ENCODE data around the gene TMEM176B.

The TMEM176B gene

DNA sequence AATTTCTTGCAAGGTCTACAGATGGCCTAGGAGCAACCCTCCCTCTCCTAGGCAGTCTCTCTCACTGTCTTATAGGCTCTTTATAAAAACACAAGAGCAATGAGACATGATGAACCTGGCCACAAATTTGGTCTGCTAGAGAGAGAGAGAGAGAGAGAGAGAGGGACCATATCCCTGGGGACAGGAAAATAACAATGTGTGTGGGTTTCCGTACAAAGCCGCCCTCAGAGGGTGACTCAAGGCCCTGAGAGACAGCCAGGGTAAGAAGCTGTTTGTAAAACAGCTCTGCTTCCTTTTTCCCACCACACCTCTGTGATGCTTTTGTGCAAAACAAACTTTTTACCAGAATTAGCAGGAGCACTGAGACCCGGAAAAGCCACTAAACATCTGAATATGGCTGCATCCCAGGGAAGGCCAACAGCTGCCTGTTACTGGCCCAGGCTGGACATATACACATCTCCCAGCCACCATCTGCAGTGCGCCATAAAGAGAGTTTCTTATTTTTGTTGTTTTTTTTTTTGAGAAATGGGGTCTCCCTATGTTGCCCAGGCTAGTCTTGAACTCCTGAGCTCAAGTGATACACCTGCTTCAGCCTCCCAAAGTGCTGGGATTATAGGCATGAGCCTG is 44.6 kb downstream of the TMEM176B start:
- Histone ChIP-seq H3K36me3 (ENCODE audit: control insufficient read depth, insufficient read depth, low read length) (no peaks in the 10 kb centered on the region), H3K27me3 (ENCODE audit: control insufficient read depth, insufficient read depth, low read length) (peaks cover 23% of the 10 kb centered on the region), H3K4me1 (ENCODE audit: control insufficient read depth, insufficient read depth, low read length) (no peaks in the 10 kb centered on the region), H3K9ac (ENCODE audit: low read depth, low read length) (no peak overlapping the region), H3K4me3 (ENCODE audit: low read depth, low read length) (no peak overlapping the region), H3K9me3 (ENCODE audit: control insufficient read depth, insufficient read depth, low read length) (no peaks in the 10 kb centered on the region)

DNA sequence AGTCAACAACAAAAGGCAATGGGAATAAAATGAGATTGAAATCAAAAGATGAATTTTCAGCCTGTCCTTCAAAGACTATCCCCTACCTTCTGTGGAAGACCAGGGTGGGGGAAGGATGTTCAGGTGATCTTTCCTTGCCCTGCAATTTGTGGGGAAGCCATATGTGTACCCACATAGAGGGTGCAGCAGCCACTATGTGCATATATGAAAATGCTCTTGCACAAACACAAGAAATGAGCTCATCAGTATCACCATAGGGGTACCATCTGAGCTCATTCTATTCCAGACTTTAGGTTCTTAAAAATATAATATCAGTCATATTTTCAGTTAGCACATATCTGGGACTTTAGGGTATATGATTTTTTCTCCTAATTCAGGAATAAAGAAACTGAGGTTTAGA is 45.2 kb downstream of the TMEM176B start:
- no peaks in the 10 kb centered on the region for H3K9me3 ChIP-seq (ENCODE audit: control insufficient read depth, insufficient read depth, low read length)
- H3K27me3 ChIP-seq (ENCODE audit: control insufficient read depth, insufficient read depth, low read length): peaks cover 28% of the 10 kb centered on the region
- H3K9ac ChIP-seq (ENCODE audit: low read depth, low read length): no peak overlapping the region
- no peak overlapping the region for H3K4me3 ChIP-seq (ENCODE audit: low read depth, low read length)
- no peaks in the 10 kb centered on the region for H3K4me1 ChIP-seq (ENCODE audit: control insufficient read depth, insufficient read depth, low read length)
- H3K36me3 ChIP-seq (ENCODE audit: control insufficient read depth, insufficient read depth, low read length): no peaks in the 10 kb centered on the region

DNA sequence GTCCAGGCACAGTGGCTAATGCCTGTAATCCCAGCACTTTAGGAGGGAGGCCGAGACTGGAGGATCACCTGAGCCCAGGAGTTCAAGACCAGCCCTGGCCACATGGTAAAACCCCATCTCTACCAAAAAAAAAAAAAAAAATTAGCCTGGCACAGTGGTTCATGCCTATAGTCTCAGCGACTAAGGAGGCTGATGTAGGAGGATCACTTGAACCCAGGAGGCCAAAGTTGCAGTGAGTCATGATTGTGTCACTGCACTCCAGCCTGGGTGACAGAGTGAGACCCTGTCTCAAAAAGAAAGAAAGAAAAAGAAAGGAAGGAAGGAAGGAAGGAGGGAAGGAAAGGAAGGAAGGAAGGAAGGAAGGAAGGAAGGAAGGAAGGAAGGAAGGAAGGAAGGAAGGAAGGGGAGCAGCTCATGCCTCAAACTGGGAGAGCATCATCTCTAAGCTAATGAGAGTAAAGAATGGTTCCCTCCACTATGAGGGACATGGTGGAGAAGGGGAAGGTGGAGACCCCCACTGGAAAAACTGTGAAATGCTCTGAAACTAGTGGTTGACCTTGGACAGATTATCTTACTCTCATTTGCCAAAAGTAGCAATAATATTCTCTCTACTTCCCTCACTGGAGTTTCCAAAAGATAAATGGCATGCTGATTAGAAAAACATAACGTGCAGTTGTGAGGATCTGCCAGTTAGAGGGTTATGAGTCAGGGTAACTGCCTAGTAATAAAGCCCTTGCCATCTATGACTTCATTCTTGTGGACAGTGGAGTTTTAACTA is 46.1 kb downstream of the TMEM176B start:
- no peak overlapping the region for H3K9ac ChIP-seq (ENCODE audit: low read depth, low read length)
- no peaks in the 10 kb centered on the region for H3K9me3 ChIP-seq (ENCODE audit: control insufficient read depth, insufficient read depth, low read length)
- peaks cover 37% of the 10 kb centered on the region for H3K27me3 ChIP-seq (ENCODE audit: control insufficient read depth, insufficient read depth, low read length)
- no peaks in the 10 kb centered on the region for H3K4me1 ChIP-seq (ENCODE audit: control insufficient read depth, insufficient read depth, low read length)
- H3K36me3 ChIP-seq (ENCODE audit: control insufficient read depth, insufficient read depth, low read length): no peaks in the 10 kb centered on the region
- H3K4me3 ChIP-seq (ENCODE audit: low read depth, low read length): no peak overlapping the region

DNA sequence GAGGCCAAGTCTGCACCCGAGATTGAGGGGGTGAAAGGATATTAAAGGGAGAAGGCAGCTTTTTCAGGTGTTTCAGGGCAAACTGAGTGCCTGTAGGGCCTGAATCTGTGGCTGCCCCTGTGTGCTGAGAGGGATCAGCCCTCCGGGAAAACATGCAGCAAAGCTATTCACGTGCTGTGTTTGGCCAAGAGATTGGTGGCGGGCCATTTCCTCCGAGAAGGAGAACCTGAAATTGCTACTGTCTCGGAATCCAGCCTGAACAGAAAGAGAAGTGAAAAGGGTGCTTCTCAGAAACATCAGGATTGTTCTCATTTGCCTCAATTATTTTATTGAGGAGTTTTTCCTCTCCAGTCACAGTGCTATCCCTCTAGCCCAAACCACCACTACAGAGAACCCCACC is 46.9 kb downstream of the TMEM176B start:
- Histone ChIP-seq H3K4me1 (ENCODE audit: control insufficient read depth, insufficient read depth, low read length) (no peaks in the 10 kb centered on the region), H3K36me3 (ENCODE audit: control insufficient read depth, insufficient read depth, low read length) (no peaks in the 10 kb centered on the region), H3K9me3 (ENCODE audit: control insufficient read depth, insufficient read depth, low read length) (no peaks in the 10 kb centered on the region), H3K4me3 (ENCODE audit: low read depth, low read length) (no peak overlapping the region), H3K9ac (ENCODE audit: low read depth, low read length) (no peak overlapping the region), H3K27me3 (ENCODE audit: control insufficient read depth, insufficient read depth, low read length) (peaks cover 45% of the 10 kb centered on the region)

DNA sequence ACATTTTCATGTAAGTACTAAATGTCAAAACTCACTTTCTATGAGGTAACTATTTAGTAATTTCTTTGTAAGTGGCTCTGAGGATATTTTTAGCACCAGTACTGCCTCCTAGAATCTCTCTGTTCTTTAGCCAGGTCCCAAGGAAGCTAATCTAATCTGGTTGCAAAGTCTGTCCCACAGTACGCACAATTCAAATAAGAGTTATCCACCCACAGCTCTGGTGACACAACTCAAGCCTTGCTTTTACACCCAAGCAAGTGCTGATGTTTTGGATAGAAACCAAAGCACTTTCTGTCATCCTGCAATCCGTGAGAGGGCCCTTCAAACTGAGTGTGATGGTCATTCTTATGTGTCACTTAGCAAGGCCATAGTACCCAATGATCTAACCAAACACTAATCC is 48.5 kb downstream of the TMEM176B start:
- H3K9me3 ChIP-seq (ENCODE audit: control insufficient read depth, insufficient read depth, low read length): no peaks in the 10 kb centered on the region
- no peak overlapping the region for H3K4me3 ChIP-seq (ENCODE audit: low read depth, low read length)
- H3K36me3 ChIP-seq (ENCODE audit: control insufficient read depth, insufficient read depth, low read length): no peaks in the 10 kb centered on the region
- H3K9ac ChIP-seq (ENCODE audit: low read depth, low read length): no peak overlapping the region
- peaks cover 60% of the 10 kb centered on the region for H3K27me3 ChIP-seq (ENCODE audit: control insufficient read depth, insufficient read depth, low read length)
- H3K4me1 ChIP-seq (ENCODE audit: control insufficient read depth, insufficient read depth, low read length): no peaks in the 10 kb centered on the region

DNA sequence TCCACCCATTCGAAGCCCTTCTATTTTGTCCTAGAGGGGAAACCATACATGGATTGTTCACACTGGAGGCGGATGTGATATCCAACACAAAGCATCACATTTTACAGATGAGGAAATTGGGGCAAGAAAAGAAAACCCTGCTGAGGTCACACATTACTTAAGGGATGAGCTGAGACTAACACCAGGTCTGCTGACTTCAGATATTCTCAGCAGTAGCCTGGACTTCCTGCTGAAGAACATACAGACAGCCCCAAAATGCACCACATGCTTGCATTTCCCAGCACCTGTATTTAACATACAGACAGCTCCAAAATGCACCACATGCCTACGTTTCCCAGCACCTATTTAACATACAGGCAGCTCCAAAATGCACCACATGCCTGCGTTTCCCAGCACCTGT is 51.8 kb downstream of the TMEM176B start:
- Histone ChIP-seq H3K9ac (ENCODE audit: low read depth, low read length) (no peak overlapping the region), H3K4me1 (ENCODE audit: control insufficient read depth, insufficient read depth, low read length) (no peaks in the 10 kb centered on the region), H3K4me3 (ENCODE audit: low read depth, low read length) (no peak overlapping the region), H3K9me3 (ENCODE audit: control insufficient read depth, insufficient read depth, low read length) (no peaks in the 10 kb centered on the region), H3K27me3 (ENCODE audit: control insufficient read depth, insufficient read depth, low read length) (peaks cover 87% of the 10 kb centered on the region), H3K36me3 (ENCODE audit: control insufficient read depth, insufficient read depth, low read length) (no peaks in the 10 kb centered on the region)

DNA sequence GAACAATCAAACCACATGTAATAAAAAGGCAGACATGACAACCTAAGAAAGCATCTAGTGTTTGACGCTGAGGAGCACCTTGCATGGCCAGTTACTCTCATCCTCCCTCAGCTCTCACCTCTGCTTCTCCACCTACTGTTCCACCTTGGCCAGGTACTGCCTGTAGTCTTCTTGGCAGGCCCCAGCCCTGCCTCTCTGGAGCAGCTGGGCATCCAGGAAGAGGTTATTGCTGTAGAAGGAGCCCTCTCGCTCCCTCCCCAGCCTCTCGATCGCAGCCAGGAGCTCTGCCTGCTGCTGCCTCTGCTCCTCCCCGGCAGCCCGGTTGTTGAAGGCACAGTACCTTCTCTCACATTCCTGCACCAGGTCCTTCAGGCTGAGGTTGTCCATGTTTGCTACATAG is 53.2 kb downstream of the TMEM176B start:
- Histone ChIP-seq H3K4me3 (ENCODE audit: low read depth, low read length) (no peak overlapping the region), H3K9ac (ENCODE audit: low read depth, low read length) (no peak overlapping the region), H3K9me3 (ENCODE audit: control insufficient read depth, insufficient read depth, low read length) (no peaks in the 10 kb centered on the region), H3K36me3 (ENCODE audit: control insufficient read depth, insufficient read depth, low read length) (no peaks in the 10 kb centered on the region), H3K27me3 (ENCODE audit: control insufficient read depth, insufficient read depth, low read length) (peaks cover 90% of the 10 kb centered on the region), H3K4me1 (ENCODE audit: control insufficient read depth, insufficient read depth, low read length) (no peaks in the 10 kb centered on the region)

DNA sequence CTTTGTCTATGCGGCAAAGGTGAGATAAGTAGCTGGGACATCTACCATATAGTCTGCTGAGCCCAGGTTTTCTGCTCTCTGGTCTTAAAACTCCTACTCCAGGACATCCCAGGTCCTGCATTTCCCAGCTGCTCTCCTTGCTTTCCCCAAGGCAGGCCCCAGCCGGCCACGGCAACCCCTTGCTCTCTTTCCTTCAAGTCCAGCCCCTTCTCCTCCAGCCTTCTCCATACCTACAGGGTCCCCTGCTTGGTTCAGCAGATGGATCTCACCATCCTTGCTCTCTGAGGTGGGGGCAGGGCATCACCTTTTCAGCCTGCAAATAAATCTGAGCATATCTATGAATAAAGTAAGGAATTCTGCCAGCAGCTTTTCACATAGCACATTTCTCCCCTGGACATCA is 54.3 kb downstream of the TMEM176B start:
- Histone ChIP-seq H3K4me3 (ENCODE audit: low read depth, low read length) (no peak overlapping the region), H3K9ac (ENCODE audit: low read depth, low read length) (no peak overlapping the region), H3K9me3 (ENCODE audit: control insufficient read depth, insufficient read depth, low read length) (no peaks in the 10 kb centered on the region), H3K4me1 (ENCODE audit: control insufficient read depth, insufficient read depth, low read length) (no peaks in the 10 kb centered on the region), H3K36me3 (ENCODE audit: control insufficient read depth, insufficient read depth, low read length) (no peaks in the 10 kb centered on the region), H3K27me3 (ENCODE audit: control insufficient read depth, insufficient read depth, low read length) (peaks cover 95% of the 10 kb centered on the region)

DNA sequence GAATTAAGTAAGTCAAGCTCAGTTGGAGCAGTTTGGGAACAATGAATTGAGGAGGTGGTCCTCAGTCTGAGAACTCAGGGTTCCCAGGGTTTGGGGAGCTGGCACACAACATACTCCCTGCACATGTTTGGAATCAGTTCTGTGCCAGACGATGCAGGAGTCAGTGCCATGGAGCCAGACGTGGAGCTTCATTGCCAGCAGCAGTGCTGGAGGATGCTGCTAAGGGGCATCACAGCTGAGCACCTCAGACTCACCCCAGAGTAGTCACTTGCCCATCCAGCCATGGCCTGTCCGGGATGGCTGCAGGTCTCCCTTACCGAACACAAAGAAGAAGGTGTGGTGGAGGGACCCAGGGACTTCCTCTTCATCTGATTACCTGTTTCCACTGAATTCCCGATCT is 55.1 kb downstream of the TMEM176B start:
- Histone ChIP-seq H3K9ac (ENCODE audit: low read depth, low read length) (no peak overlapping the region), H3K27me3 (ENCODE audit: control insufficient read depth, insufficient read depth, low read length) (peaks cover 98% of the 10 kb centered on the region), H3K36me3 (ENCODE audit: control insufficient read depth, insufficient read depth, low read length) (no peaks in the 10 kb centered on the region), H3K4me3 (ENCODE audit: low read depth, low read length) (no peak overlapping the region), H3K9me3 (ENCODE audit: control insufficient read depth, insufficient read depth, low read length) (no peaks in the 10 kb centered on the region), H3K4me1 (ENCODE audit: control insufficient read depth, insufficient read depth, low read length) (no peaks in the 10 kb centered on the region)

DNA sequence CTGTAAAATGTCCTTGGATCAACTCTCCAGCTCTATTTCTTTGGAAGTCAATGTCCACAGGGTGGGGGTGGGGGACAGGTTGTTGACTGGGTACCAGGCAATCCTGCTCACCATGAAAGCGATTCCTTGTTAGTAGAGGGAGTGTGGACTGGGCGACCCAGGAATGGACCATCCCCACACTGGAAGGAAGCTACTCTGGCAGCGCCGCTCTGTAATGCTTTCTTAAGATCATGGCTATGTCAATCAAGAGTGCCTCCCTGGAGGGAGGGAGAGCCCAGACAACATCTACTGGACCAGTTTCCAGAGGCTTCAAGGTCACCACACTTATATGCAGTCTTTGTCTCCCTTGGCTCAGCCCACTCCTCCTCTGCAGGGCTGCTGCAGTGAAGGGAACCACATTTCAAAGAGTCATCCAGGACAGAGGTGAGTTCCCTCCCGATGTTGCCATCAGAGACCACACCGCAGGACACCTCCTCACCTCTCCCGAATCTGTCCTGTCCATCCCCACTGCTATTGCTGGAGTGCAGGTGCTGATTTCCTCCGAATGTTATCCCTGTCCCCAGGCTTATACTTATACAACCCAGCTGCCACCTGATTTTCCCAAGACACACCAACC is 56.0 kb downstream of the TMEM176B start:
- no peaks in the 10 kb centered on the region for H3K36me3 ChIP-seq (ENCODE audit: control insufficient read depth, insufficient read depth, low read length)
- no peak overlapping the region for H3K4me3 ChIP-seq (ENCODE audit: low read depth, low read length)
- H3K4me1 ChIP-seq (ENCODE audit: control insufficient read depth, insufficient read depth, low read length): no peaks in the 10 kb centered on the region
- no peaks in the 10 kb centered on the region for H3K9me3 ChIP-seq (ENCODE audit: control insufficient read depth, insufficient read depth, low read length)
- H3K27me3 ChIP-seq (ENCODE audit: control insufficient read depth, insufficient read depth, low read length): peaks cover 98% of the 10 kb centered on the region
- no peak overlapping the region for H3K9ac ChIP-seq (ENCODE audit: low read depth, low read length)

DNA sequence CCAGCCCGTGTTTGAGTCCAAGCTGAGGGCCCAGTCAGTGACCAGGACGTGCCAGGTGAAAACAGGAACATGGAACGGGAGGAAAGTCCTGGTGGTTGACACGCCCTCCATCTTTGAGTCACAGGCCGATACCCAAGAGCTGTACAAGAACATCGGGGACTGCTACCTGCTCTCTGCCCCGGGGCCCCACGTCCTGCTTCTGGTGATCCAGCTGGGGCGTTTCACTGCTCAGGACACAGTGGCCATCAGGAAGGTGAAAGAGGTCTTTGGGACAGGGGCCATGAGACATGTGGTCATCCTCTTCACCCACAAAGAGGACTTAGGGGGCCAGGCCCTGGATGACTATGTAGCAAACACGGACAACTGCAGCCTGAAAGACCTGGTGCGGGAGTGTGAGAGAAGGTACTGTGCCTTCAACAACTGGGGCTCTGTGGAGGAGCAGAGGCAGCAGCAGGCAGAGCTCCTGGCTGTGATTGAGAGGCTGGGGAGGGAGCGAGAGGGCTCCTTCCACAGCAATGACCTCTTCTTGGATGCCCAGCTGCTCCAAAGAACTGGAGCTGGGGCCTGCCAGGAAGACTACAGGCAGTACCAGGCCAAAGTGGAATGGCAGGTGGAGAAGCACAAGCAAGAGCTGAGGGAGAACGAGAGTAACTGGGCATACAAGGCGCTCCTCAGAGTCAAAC is 57.7 kb downstream of the TMEM176B start:
- no peaks in the 10 kb centered on the region for H3K9me3 ChIP-seq (ENCODE audit: control insufficient read depth, insufficient read depth, low read length)
- peaks cover 98% of the 10 kb centered on the region for H3K27me3 ChIP-seq (ENCODE audit: control insufficient read depth, insufficient read depth, low read length)
- H3K4me3 ChIP-seq (ENCODE audit: low read depth, low read length): no peak overlapping the region
- no peaks in the 10 kb centered on the region for H3K4me1 ChIP-seq (ENCODE audit: control insufficient read depth, insufficient read depth, low read length)
- H3K9ac ChIP-seq (ENCODE audit: low read depth, low read length): no peak overlapping the region
- no peaks in the 10 kb centered on the region for H3K36me3 ChIP-seq (ENCODE audit: control insufficient read depth, insufficient read depth, low read length)

All from iPS-15b (cell line).